ENCODE measurements around the gene CBFA2T2.
"Not testable (repeated sequence)": the region's sequence is repeated elsewhere in the genome, so short reads cannot be mapped to it uniquely, and the experiment has no call there.

The CBFA2T2 gene

GRCh38 chr20:33463332-33464101, 26.4 kb upstream of the CBFA2T2 start:
- DNase-seq (ENCODE audit: low read depth): no peak
- no peak for TF ChIP-seq CTCF (IDR thresholded peaks at IDR 0.05; ENCODE audit: low read length, missing control alignments)
- H3K4me3 ChIP-seq (replicated peaks; ENCODE audit: low read depth, low read length): no peak overlapping the region

GRCh38 chr20:33464759-33465158, 25.1 kb upstream of the CBFA2T2 start:
- DNase-seq (ENCODE audit: low read depth); H3K4me3 ChIP-seq (replicated peaks; ENCODE audit: low read depth, low read length): not testable (repeated sequence)

- H3K4me3 ChIP-seq (replicated peaks; ENCODE audit: low read depth, low read length): no peak overlapping the region
- no peak for DNase-seq (ENCODE audit: low read depth)
- TF ChIP-seq CTCF (IDR thresholded peaks at IDR 0.05; ENCODE audit: low read length, missing control alignments): no peak
Measured at GRCh38 chr20:33465481-33466302, 24.2 kb upstream of the CBFA2T2 start.

GRCh38 chr20:33466303-33466646, 23.6 kb upstream of the CBFA2T2 start:
- no peak for TF ChIP-seq CTCF (IDR thresholded peaks at IDR 0.05; ENCODE audit: low read length, missing control alignments)
- DNase-seq (ENCODE audit: low read depth): no peak
- H3K4me3 ChIP-seq (replicated peaks; ENCODE audit: low read depth, low read length): no peak overlapping the region

- no peak for DNase-seq (ENCODE audit: low read depth)
- TF ChIP-seq CTCF (IDR thresholded peaks at IDR 0.05; ENCODE audit: low read length, missing control alignments): no peak
- H3K4me3 ChIP-seq (replicated peaks; ENCODE audit: low read depth, low read length): no peak overlapping the region
Measured at GRCh38 chr20:33470457-33470856, 19.4 kb upstream of the CBFA2T2 start.

GRCh38 chr20:33470866-33471265, 19.0 kb upstream of the CBFA2T2 start:
- TF ChIP-seq CTCF (IDR thresholded peaks at IDR 0.05; ENCODE audit: low read length, missing control alignments): no peak
- DNase-seq (ENCODE audit: low read depth): no peak
- H3K4me3 ChIP-seq (replicated peaks; ENCODE audit: low read depth, low read length): no peak overlapping the region

GRCh38 chr20:33472868-33473435, 16.9 kb upstream of the CBFA2T2 start:
- no peak overlapping the region for H3K4me3 ChIP-seq (replicated peaks; ENCODE audit: low read depth, low read length)
- TF ChIP-seq CTCF (IDR thresholded peaks at IDR 0.05; ENCODE audit: low read length, missing control alignments): no peak
- DNase-seq (ENCODE audit: low read depth): no peak
